ENCODE measurements around the gene CDC42BPB. TPM values are rescaled to one million over a fixed set of nuclear protein-coding genes. Genes with fewer than 3 reads are reported as not detected.

The CDC42BPB gene
- total RNA-seq, 4 donors from 2014 or later = 85.8 to 170 (median 102) TPM

GRCh38 chr14:103029936-103030335, 27.4 kb downstream of the CDC42BPB start:
- no peak for TF ChIP-seq CTCF (IDR thresholded peaks at IDR 0.05; ENCODE audit: low read depth)

- no peak for TF ChIP-seq CTCF (IDR thresholded peaks at IDR 0.05; ENCODE audit: low read depth)
Observed at GRCh38 chr14:103028772-103029171, 28.6 kb downstream of the CDC42BPB start.

- TF ChIP-seq CTCF (IDR thresholded peaks at IDR 0.05; ENCODE audit: low read depth) = no peak
Observed at GRCh38 chr14:103028161-103028767, 29.1 kb downstream of the CDC42BPB start.

GRCh38 chr14:103027451-103027850, 29.9 kb downstream of the CDC42BPB start:
- no peak for TF ChIP-seq CTCF (IDR thresholded peaks at IDR 0.05; ENCODE audit: low read depth)

- TF ChIP-seq CTCF (IDR thresholded peaks at IDR 0.05; ENCODE audit: low read depth) = no peak
Observed at GRCh38 chr14:103026988-103027387, 30.4 kb downstream of the CDC42BPB start.

- TF ChIP-seq CTCF (IDR thresholded peaks at IDR 0.05; ENCODE audit: low read depth) = no peak
Observed at GRCh38 chr14:103023881-103024473, 33.4 kb downstream of the CDC42BPB start.

- no peak for TF ChIP-seq CTCF (IDR thresholded peaks at IDR 0.05; ENCODE audit: low read depth)
Observed at GRCh38 chr14:103022685-103023044, 34.7 kb downstream of the CDC42BPB start.
